GM18951 (cell line): Measurements from ENCODE around the gene ZNF207.

Source experiments
- POLR2A ChIP-seq: IDR thresholded peaks from 4 replicates; pipeline ENCODE4 v1.6.1; 2011; ENCODE audit warnings: mild to moderate bottlenecking; ENCODE audit not compliant: insufficient read length, insufficient read depth; ENCODE audit errors: extremely low read depth
- in situ Hi-C: fragments of 300-500 bp; cut with MboI; formaldehyde crosslinking; loops from one replicate; pipeline ENCODE4 v1.12.0; 2022; ENCODE audit warnings: low sequenced_read_pairs, mixed read lengths, inconsistent platforms; ENCODE audit not compliant: unreplicated experiment

Gene ZNF207

GRCh38 chr17:32320847-32321246 is 29.1 kb upstream of the ZNF207 start:
- in situ Hi-C loops = no loop called here
- TF ChIP-seq POLR2A = no peak

GRCh38 chr17:32323046-32323445 is 26.9 kb upstream of the ZNF207 start:
- no peak for TF ChIP-seq POLR2A
- in situ Hi-C loops = no loop called here

GRCh38 chr17:32323811-32324491 is 26.0 kb upstream of the ZNF207 start:
- no peak for TF ChIP-seq POLR2A
- in situ Hi-C loops = no loop called here

DNA sequence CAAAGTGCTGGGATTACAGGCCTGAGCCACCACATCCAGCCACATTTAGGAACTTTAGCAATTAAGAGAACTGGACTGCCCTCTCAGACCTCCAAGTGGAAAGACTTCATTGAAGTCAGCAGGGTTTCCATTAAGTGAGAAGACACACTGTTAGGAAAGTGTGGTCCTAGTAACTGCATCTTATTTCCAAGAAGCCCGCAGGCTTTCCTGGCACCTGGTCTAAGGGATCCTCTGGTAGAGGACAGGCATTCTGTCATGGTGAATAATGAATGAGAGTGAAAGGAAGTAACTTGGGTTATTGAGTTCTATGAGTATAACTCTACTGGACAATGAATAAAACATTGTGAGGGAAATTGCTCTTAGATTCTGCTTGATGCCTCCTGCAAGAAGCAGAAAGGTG is 22.0 kb upstream of the ZNF207 start:
- in situ Hi-C loops = no loop called here

DNA sequence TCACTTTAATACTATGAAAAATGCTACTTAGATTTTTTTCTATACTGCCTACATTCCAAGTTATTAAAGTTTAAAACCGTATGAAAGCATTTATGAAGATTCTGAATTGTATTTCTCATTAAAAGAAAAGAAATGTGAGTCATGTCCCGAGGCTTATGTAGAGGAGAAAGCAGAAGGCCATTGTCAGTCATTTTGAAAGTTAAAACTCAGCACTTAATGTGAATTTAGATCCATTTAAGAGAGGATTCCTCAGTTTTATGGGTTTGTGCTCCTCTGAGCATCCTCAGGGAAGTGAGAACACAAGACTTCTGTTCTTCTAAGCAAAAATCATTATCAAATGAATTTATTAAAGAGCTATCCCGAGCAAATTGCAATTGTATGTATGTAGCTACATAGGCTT is 19.8 kb upstream of the ZNF207 start:
- no peak for TF ChIP-seq POLR2A
- in situ Hi-C loops = no loop called here

More for the DNA sequence above, 22.0 kb upstream of the ZNF207 start:
- no peak for TF ChIP-seq POLR2A

GRCh38 chr17:32331243-32332040 is 18.5 kb upstream of the ZNF207 start:
- TF ChIP-seq POLR2A = no peak
- in situ Hi-C loops = no loop called here

DNA sequence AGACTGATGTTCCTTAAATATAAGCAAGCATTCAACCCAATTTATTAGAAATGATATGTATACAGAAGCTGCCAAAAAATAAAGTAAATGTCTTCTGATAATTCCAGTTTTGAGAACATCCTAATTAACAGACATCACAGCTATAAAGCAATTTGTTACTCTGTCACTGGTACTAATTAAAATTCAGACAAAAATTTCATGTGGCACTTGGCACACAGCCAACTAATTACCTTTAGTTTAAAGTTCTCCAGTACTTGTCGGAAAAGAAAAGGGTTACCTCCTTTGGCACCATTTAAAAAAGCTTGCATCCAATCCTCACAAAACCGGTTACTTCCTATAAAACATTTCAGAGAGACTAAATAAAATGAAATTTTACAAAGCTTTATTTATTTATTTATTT is 16.8 kb upstream of the ZNF207 start:
- in situ Hi-C loops = no loop called here
- no peak for TF ChIP-seq POLR2A

GRCh38 chr17:32335046-32335445 is 14.9 kb upstream of the ZNF207 start:
- in situ Hi-C loops = no loop called here
- TF ChIP-seq POLR2A = no peak

- in situ Hi-C loops = no loop called here
- no peak for TF ChIP-seq POLR2A
Observed at GRCh38 chr17:32335687-32336086, 14.3 kb upstream of the ZNF207 start.

DNA sequence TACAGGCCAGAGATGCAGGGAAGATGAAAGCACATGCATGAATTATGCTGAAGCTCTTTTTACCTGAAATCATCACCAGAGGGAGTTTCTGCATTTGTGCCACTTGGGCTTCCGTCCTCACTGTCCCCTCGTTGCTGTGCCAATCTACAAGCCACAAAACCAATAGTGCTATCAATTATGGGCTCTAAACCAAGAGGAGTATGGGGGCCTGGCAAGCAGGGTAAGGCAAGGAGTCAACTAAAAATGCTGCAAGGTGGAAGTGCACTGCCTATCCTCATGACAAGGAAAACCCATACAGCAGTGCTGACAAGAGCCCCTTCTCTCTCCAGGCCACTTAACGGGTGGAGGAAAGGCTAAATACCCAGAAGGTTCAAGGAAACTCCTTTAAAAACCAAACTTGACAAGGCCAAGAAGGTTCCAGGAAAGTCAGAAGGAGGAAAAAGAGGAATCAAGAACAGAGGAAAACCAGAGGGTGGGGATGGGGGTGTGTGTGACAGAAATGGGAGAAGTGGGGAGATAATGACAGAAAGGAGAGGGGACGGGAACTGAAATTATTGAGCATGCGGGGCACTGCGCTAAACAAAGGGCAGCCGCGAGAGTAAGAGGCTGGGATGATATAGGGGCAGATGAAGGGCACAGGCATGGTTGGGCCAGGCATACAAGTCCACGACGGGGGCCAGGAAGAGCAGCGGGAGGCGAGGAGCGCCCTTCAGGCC is 8.7 kb upstream of the ZNF207 start:
- no peak for TF ChIP-seq POLR2A
- in situ Hi-C loops = no loop called here

- in situ Hi-C loops = no loop called here
- TF ChIP-seq POLR2A = peak; percentile 81
Observed at GRCh38 chr17:32341857-32342602, 7.9 kb upstream of the ZNF207 start, which contains the start of gene C17orf75. Gene C17orf75 (minus strand): TSS chr17:32342173. CDS start chr17:32342139, 34 bp downstream.

DNA sequence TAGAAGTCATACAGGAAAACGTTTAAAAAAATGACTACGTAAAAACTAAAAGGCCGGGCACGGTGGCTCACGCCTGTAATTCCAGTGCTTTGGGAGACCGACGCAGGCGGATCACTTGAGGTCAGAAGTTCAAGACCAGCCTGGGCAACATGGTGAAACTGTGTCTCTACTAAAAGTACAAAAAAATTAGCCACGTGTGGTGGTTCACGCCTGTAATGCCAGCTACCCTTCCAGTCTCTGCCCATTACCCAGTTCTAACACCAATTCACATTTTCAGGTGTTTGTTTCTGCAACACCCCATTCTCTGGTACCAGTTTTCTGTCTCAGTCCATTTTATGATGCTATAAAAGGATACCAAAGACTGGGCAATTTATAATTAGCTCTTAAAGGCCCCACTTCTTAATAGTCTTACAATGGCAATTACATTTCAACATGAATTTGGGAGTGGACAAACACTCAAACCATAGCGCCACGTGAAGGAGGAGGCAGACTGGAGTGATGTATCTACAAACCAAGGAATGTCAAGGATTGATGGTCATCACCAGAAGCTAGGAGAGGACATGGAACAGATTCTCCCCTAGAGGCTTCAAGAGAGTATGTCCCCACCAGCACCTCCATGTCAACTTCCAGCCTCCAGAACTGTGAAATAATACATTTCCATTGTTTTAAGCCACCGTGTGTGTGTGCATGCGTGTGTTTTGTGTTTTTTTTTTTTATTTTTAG is 7.2 kb upstream of the ZNF207 start:
- TF ChIP-seq POLR2A = no peak
- in situ Hi-C loops = no loop called here
